ENCODE data around the gene DLG2. TPM values are rescaled to one million over a fixed set of nuclear protein-coding genes. Genes with fewer than 3 reads are reported as not detected.
A peak's percentile ranks its signal among the peaks of the same experiment; 100 is the strongest.

The DLG2 gene
- total RNA-seq, 2 donors from 2014 or later: 3.8 to 16.4 TPM

GRCh38 chr11:84384731-84385130, 1242.4 kb downstream of the DLG2 start:
- Histone ChIP-seq H3K36me3 (no peaks in the 10 kb centered on the region), H3K27me3 (replicated peaks; ENCODE audit: insufficient read depth) (no peaks in the 10 kb centered on the region), H3K4me1 (ENCODE audit: control insufficient read depth in 1 of 2, low read depth in 2 of 2) (no peaks in the 10 kb centered on the region), H3K27ac (no peak overlapping the region), H3K9me3 (no peaks in the 10 kb centered on the region), H3K4me3 (no peak overlapping the region)
- DNase-seq (ENCODE audit: low spot score) (peak; percentile 3), ATAC-seq (ENCODE audit: insufficient number of reproducible peaks, low FRiP score, low read depth) (no peak)
- TF ChIP-seq CTCF (IDR thresholded peaks at IDR 0.05): peak; percentile 65

GRCh38 chr11:84383576-84383975, 1243.6 kb downstream of the DLG2 start:
- no peaks in the 10 kb centered on the region for H3K4me1 ChIP-seq (ENCODE audit: control insufficient read depth in 1 of 2, low read depth in 2 of 2)
- no peaks in the 10 kb centered on the region for H3K36me3 ChIP-seq
- no peaks in the 10 kb centered on the region for H3K27me3 ChIP-seq (replicated peaks; ENCODE audit: insufficient read depth)
- TF ChIP-seq CTCF (IDR thresholded peaks at IDR 0.05): no peak
- DNase-seq (ENCODE audit: low spot score) (no peak), ATAC-seq (ENCODE audit: insufficient number of reproducible peaks, low FRiP score, low read depth) (no peak)
- H3K4me3 ChIP-seq: no peak overlapping the region
- no peak overlapping the region for H3K27ac ChIP-seq
- no peaks in the 10 kb centered on the region for H3K9me3 ChIP-seq

DNA sequence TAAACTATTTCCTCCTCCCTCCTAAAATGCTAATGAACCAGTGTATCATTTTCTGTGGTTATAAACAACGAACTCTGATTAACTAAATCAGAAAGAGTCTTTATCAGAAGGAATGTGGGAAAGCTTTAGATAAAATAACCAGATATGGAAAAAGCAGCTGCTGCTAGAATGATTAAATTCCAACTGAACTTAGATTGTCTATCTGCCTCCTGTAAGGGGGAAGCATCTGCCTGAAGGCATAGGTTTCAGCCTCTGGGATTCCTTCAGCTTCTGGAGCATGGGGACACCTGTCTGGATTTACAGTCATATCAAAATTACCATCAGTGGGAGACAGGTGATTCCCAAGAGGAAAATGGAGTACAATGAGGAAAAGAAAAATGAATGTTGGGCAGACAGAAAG, 1245.5 kb downstream of the DLG2 start:
- Histone ChIP-seq H3K27ac (no peak overlapping the region), H3K36me3 (no peaks in the 10 kb centered on the region), H3K4me1 (ENCODE audit: control insufficient read depth in 1 of 2, low read depth in 2 of 2) (no peaks in the 10 kb centered on the region), H3K9me3 (no peaks in the 10 kb centered on the region), H3K27me3 (replicated peaks; ENCODE audit: insufficient read depth) (no peaks in the 10 kb centered on the region), H3K4me3 (no peak overlapping the region)
- DNase-seq (ENCODE audit: low spot score): no peak
- ATAC-seq (ENCODE audit: insufficient number of reproducible peaks, low FRiP score, low read depth): no peak
- TF ChIP-seq CTCF (IDR thresholded peaks at IDR 0.05): no peak

DNA sequence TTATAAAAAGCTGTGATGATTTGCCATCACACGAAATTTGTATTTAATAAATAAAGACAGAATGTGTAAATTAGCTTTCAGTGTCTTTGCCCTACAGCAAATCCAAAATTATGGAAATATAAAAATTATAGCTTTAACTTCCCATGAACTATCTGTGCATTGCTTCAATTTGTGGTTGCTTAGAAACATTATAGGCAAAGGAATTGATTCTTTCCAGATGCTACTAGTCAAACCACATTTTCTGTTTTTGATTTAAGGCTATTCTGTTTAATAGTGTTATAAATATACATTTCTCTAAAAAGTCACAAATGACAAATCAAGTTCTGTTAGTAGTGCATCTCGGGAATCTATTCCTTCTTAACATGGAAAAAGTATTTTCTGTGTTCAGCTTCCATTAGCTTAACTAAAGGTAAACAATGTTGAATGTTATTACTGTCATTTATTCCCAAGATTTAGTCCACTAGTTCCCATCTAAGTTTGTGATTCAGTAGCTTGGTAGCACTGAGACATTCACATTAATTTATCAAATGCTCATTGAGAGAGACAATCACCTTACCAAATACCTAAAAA, 1254.7 kb downstream of the DLG2 start:
- Histone ChIP-seq H3K36me3 (no peaks in the 10 kb centered on the region), H3K9me3 (no peaks in the 10 kb centered on the region), H3K4me1 (ENCODE audit: control insufficient read depth in 1 of 2, low read depth in 2 of 2) (no peaks in the 10 kb centered on the region), H3K27me3 (replicated peaks; ENCODE audit: insufficient read depth) (no peaks in the 10 kb centered on the region), H3K27ac (no peak overlapping the region), H3K4me3 (no peak overlapping the region)
- no peak for TF ChIP-seq CTCF (IDR thresholded peaks at IDR 0.05)
- DNase-seq (ENCODE audit: low spot score) (no peak), ATAC-seq (ENCODE audit: insufficient number of reproducible peaks, low FRiP score, low read depth) (no peak)

DNA sequence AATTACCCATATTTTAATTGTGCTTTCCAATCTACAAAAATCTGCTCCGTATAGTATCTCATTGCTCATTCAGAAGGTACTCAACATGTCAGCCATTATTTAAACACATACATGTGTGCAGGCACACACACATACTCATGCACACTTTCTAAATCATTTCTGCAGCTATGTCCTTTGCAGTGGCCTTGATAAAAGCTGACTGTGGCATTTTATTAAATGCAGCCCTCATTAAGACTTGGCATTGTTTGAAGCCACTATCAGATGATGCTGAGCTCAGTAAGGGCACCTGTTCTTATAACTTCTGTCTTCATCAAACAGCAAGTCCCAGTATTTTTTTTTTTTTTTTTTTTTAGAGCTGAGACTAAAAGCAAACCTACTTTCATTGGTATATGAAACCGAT, 1269.1 kb downstream of the DLG2 start:
- ATAC-seq (ENCODE audit: insufficient number of reproducible peaks, low FRiP score, low read depth): no peak
- H3K9me3 ChIP-seq: no peaks in the 10 kb centered on the region
- H3K27me3 ChIP-seq (replicated peaks; ENCODE audit: insufficient read depth): no peaks in the 10 kb centered on the region
- no peak for DNase-seq (ENCODE audit: low spot score)
- no peaks in the 10 kb centered on the region for H3K36me3 ChIP-seq
- no peak overlapping the region for H3K27ac ChIP-seq
- H3K4me1 ChIP-seq (ENCODE audit: control insufficient read depth in 1 of 2, low read depth in 2 of 2): no peaks in the 10 kb centered on the region
- TF ChIP-seq CTCF (IDR thresholded peaks at IDR 0.05): no peak
- H3K4me3 ChIP-seq: no peak overlapping the region

Data from thoracic aorta (tissue), 2 donors.